NCI-H345 treated with DMSO at 0.1 percent for 48 hours (cell line): ENCODE measurements around the gene DNMT3L.
A peak's percentile ranks its signal among the peaks of the same experiment; 100 is the strongest.

Experiments
- DNase-seq: peaks from one replicate; lab custom pipeline; 2025; ENCODE audit not compliant: unreplicated experiment; lab: John Stamatoyannopoulos, UW

The DNMT3L gene

GRCh38 chr21:44279354-44280260 lies 17.9 kb upstream of the DNMT3L start:
- peak; percentile 60 for DNase-seq

GRCh38 chr21:44275041-44275440 lies 13.3 kb upstream of the DNMT3L start:
- no peak for DNase-seq

- no peak for DNase-seq
Observed at GRCh38 chr21:44273046-44273445, 11.3 kb upstream of the DNMT3L start.

- DNase-seq: no peak
Observed at GRCh38 chr21:44272284-44272858, 10.7 kb upstream of the DNMT3L start.

GRCh38 chr21:44271558-44272283 lies 10.0 kb upstream of the DNMT3L start:
- no peak for DNase-seq

- no peak for DNase-seq
Observed at GRCh38 chr21:44269090-44269489, 7.4 kb upstream of the DNMT3L start.

- no peak for DNase-seq
Observed at GRCh38 chr21:44267655-44268142, 6.0 kb upstream of the DNMT3L start.

- no peak for DNase-seq
Observed at GRCh38 chr21:44265734-44266270, 4.1 kb upstream of the DNMT3L start.

GRCh38 chr21:44263768-44264167 lies 2.1 kb upstream of the DNMT3L start:
- no peak for DNase-seq

GRCh38 chr21:44263221-44263760 lies 1.6 kb upstream of the DNMT3L start:
- no peak for DNase-seq

GRCh38 chr21:44262338-44263056 lies 800 bp upstream of the DNMT3L start:
- no peak for DNase-seq

- no peak for DNase-seq
Observed at GRCh38 chr21:44260791-44261631, 686 bp downstream of the DNMT3L start.

- no peak for DNase-seq
Observed at GRCh38 chr21:44260066-44260465, 1.6 kb downstream of the DNMT3L start.

GRCh38 chr21:44259082-44259705 lies 2.5 kb downstream of the DNMT3L start:
- DNase-seq: no peak

GRCh38 chr21:44258056-44258725 lies 3.5 kb downstream of the DNMT3L start:
- no peak for DNase-seq

GRCh38 chr21:44255511-44255981 lies 6.2 kb downstream of the DNMT3L start:
- no peak for DNase-seq

- DNase-seq: no peak
Observed at GRCh38 chr21:44253832-44254710, 7.6 kb downstream of the DNMT3L start.
